Measurements from ENCODE around the gene RFPL3. TPM values are rescaled to one million over a fixed set of nuclear protein-coding genes. Genes with fewer than 3 reads are reported as not detected.
"Not testable (repeated sequence)": the region's sequence is repeated elsewhere in the genome, so short reads cannot be mapped to it uniquely, and the experiment has no call there.

The RFPL3 gene
- not detected for polyA plus RNA-seq (ENCODE audit: insufficient read length in 3 of 3)
- long read RNA-seq, donor 1: 0 reads
- long read RNA-seq, donor 2: 0 reads
- long read RNA-seq, donor 3: 0 reads
- long read RNA-seq, donor 4: 0 reads
- long read RNA-seq, donor 5: 0 reads
- long read RNA-seq, donor 6: 0 reads
- long read RNA-seq, donor 7: 0 reads
- long read RNA-seq, donor 8: 0 reads
- long read RNA-seq, donor 9: 0 reads
- long read RNA-seq, donor 10: 0 reads
- long read RNA-seq, donor 11: 0 reads
- long read RNA-seq, donor 12: 0 reads
- long read RNA-seq, donor 13: 0 reads
- long read RNA-seq, donor 14: 0 reads
- long read RNA-seq, donor 15: 0 reads
- long read RNA-seq, donor 16: 0 reads

GRCh38 chr22:32357567-32357966, at the start of gene RFPL3:
RFPL3 (plus strand) TSS chr22:32357867; CDS start chr22:32358072, 205 bp downstream.
- DNase-seq: not testable (repeated sequence)

GRCh38 chr22:32308191-32308590, 49.5 kb upstream of the RFPL3 start:
- no peak for DNase-seq

DNA sequence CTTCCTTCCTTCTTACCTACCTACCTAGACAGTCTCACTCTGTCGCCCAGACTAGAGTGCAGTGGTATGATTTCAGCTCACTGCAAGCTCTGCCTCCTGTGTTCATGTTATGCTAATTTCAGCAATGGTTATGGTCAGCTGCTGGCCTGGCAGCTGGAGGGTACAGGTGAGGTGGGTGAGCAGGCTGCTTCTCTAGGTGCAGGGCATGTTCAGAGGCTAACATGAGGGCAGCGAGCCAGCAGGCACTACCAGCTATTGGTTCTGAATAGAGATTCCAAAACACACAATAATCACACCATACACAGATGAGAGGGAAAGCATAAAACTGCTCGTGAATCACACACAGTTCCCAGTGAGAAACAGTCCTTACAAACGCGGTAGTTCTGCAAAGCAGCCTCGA, 48.7 kb upstream of the RFPL3 start:
- DNase-seq: no peak

DNA sequence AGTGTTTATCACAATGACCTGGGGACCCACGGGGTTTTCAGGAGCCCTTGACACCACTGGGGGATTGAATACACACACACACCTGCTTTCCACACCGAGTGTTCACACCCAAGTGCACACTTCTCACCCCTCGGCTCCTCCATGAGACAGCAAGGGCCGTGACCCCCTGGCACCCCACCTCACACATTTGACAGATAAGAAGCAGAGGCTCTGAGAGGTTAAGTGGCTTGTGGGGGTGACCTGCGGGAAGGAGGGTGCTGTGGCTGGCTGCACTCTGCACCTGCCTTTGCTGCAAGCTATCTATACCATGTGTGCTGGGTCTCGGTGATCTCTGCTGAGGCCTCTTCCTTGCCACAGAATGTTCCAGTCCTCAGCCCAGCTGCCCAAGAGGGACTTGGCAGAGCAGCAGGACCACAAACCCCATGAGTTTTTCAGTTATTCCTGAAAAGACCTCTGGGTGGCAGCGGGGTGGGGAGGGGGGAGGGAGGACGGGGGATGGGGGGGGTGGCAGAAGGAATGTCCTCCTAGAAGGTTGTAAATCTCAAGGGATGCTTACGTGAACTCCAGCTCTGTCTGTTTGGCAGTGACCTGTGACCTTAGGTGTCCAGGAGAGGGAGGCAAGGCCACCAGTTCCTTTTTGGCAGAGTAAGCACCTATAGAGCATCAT, 47.9 kb upstream of the RFPL3 start:
- no peak for DNase-seq

DNA sequence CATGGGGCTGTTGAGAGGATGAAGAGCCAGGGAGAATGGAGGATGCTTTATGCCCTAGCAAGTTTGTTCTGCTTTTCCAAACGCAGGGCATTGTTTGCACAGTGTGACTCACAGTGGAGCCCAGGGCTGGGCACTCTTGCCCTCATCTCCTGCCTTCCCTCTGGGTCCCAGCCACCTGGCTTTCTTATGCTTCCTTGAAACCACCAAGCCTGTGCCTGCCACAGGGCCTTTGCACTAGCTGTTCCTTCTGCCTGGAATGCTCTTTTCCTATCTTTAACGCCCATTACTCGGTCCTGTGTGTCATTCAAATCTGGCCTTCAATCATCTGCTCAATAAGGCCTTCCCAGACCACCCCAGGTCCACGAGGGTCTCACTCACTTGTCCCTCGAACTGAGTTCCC, 46.9 kb upstream of the RFPL3 start:
- DNase-seq: no peak

DNA sequence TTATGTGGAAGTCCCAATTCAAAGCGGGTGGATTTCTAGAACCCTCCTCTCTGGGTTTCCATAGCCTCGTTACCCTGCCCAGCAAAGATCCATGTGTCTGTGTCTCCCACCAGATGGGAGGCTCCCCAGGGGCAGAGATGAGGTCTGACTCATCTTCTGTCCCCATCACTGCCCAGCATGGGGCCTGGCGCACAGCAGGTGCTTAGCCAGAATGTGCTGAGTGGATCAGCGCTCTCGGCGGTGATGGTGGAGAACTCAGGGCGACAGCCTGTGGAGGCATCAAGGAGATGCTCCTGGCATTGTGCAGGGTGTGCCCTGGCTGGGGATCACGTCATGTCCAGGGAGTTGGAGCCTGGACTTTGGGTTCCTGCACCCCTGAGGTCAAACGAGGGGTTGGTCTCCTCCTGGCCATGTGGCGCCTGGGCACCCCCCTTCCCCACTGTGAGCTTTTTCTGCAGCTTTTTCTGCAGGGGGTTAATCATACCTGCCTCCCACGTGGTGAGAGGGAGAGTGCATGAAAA, 46.1 kb upstream of the RFPL3 start:
- no peak for DNase-seq

GRCh38 chr22:32312748-32313147, 44.9 kb upstream of the RFPL3 start:
- DNase-seq: no peak

- DNase-seq: no peak
Measured at GRCh38 chr22:32313532-32313931, 44.1 kb upstream of the RFPL3 start.

DNA sequence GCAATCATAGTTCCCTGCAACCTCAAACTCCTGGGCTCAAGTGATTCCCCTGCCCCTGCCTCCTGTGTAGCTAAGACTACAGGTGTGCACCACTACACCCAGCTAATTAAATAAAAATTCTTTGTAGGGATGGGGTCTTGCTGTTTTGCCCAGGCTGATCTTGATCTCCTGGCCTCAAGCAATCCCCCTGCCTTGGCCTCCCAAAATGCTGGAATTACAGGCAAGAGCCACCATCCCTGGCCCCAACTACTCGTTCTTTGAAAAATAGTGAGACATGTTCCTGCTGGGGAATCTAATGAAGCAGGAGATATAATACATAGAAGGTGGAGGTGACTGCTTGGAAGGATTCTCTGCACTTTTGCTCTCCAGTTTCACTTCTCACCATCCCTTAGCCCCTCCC, 40.1 kb upstream of the RFPL3 start:
- no peak for DNase-seq

DNA sequence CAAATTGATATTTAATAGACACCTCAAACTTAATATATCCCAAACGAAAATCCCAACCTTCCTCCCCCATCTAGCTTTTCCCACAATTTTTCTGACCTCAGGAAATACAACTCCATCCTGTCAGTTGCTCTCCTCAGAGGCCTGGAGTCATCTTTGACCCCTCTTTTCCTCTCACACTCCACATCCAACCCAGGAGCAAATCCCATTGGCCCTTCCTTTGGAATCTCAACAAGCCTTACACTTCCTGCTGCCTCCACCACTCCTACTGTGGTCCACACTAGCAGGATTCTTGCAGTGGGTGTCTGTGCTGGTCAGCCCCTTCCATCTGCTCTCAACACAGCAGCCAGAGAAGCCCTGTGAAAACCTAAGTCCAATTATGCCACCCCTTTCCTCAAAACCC, 39.3 kb upstream of the RFPL3 start:
- no peak for DNase-seq

GRCh38 chr22:32319861-32320406, 37.7 kb upstream of the RFPL3 start:
- no peak for DNase-seq

DNA sequence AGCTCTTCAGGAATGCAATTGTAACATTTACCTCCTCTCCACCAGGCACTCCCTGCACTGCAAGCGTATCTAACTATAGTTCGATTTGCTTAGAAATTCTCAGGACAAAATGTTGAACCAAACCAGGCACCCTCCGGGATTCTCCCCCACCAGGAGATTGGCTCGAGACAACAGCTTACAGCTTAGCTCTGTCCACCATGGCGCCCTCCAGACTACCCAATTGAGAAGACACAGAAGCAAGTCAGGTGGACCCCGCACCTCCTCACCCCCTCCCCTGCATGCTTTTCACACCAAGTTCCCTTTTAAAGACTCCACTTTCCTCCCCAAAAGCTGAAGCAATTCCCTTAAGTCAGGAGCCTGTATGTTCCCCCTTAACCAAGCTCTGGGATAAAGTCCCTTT, 34.7 kb upstream of the RFPL3 start:
- DNase-seq: no peak

DNA sequence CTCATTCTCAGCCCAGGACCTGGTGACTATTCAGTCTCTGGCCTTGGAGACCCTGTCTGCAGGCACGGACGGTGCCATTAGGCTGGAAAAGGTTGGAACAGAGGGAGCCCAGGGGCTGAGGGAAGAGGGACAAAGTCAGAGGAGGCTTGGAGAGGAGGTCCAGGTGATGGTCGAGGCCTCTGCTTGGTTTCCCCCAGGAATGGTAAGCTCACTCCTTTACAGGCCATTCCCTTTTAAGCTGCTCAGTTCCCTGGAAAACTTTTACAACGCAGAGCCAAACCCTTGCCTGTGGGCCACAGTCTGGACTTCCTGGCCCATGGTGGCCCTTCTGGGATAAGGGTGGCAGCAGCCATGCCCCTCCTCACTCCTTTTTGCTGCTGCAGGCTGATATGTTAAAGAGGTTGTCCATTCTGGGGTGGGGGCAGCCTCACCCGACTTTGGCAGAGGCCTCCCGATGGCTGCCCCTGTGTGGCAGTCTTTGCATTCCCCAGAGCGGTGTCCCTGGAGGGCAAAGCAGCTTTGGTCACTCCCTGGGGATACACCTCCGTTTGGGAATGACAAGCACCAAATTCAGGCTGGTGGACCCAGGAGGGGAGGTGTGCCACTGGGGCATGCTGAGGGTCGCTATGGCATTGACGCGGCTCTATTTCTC, 34.0 kb upstream of the RFPL3 start:
- DNase-seq: no peak

- DNase-seq: no peak
Measured at GRCh38 chr22:32324505-32325415, 32.9 kb upstream of the RFPL3 start.

- no peak for DNase-seq
Measured at GRCh38 chr22:32325416-32325801, 32.3 kb upstream of the RFPL3 start.

- no peak for DNase-seq
Measured at GRCh38 chr22:32325811-32326237, 31.8 kb upstream of the RFPL3 start.

- DNase-seq: no peak
Measured at GRCh38 chr22:32326647-32327046, 31.0 kb upstream of the RFPL3 start.

GRCh38 chr22:32327066-32327465, 30.6 kb upstream of the RFPL3 start:
- DNase-seq: no peak

DNA sequence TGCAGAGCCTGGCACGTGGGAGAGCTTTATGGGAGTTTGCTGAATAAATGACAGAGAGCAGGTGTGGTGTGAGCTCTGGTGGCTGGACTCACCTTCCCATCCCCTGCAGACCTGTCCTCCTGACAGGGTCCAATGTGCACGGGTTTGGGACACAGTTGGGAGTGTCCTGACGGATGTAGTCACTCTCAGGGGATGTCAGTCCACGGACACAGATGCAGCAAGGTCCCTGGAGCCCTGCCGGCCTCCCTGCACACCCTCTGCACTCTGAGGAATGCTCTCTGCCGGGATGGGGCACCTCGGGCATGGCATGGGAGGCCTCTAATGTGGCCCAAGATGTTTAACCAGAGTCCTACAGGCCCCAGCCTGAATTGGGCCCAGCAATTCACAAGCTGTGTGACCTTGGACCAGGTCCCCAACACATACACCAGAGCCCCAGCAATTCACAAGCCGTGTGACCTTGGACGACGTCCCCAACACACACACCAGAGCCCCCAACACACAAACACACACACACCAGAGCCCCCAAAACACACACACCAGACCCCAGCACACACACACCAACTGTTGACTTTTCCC, 30.0 kb upstream of the RFPL3 start:
- DNase-seq: no peak

GRCh38 chr22:32328306-32329201, 29.1 kb upstream of the RFPL3 start:
- no peak for DNase-seq
